A673 (cell line): ENCODE results near the gene CAND1. TPM values are rescaled to one million over a fixed set of nuclear protein-coding genes. Genes with fewer than 3 reads are reported as not detected.

Experiments
- BruUV-seq: library from RNA; stranded (reverse); fragments of 400-500 nt; replicated peaks from 2 replicates; lab custom pipeline; 2021; lab: Mats Ljungman, UMichigan
- CTCF ChIA-PET: fragments of 300-600 bp; sonication (Branson Sonifier 250); formaldehyde crosslinking; loops from one replicate; lab custom pipeline; 2022; ENCODE audit warnings: antibody characterized with exemption; lab: Charles Lee
- POLR2A ChIA-PET: fragments of 300-600 bp; sonication (Branson Sonifier 250); formaldehyde crosslinking; loops from one replicate; lab custom pipeline; 2022; ENCODE audit warnings: antibody characterized with exemption; ENCODE audit not compliant: low non-redundant PET; lab: Charles Lee
- DNase-seq: peaks from one replicate; pipeline ENCODE4 v3.0.0-alpha.2; 2015; ENCODE audit warnings: low spot score
- H3K27ac ChIP-seq: fragments of 200-600 bp; sonication (generic); 2 replicates; pipeline ENCODE4 v1.5.1; 2016; ENCODE audit warnings: mixed run types, low read depth, mild to moderate bottlenecking, mixed read lengths, antibody characterized with exemption, low read length; ENCODE audit not compliant: poor library complexity, severe bottlenecking
- H3K27me3 ChIP-seq: fragments of 200-600 bp; sonication (generic); replicated peaks from 2 replicates; pipeline ENCODE4 v1.6.1; 2017; ENCODE audit warnings: mixed run types, low read depth, mild to moderate bottlenecking, mixed read lengths, antibody characterized with exemption, low read length; ENCODE audit not compliant: insufficient read depth, poor library complexity
- H3K36me3 ChIP-seq: fragments of 200-600 bp; sonication (generic); 2 replicates; pipeline ENCODE4 v1.6.1; 2016; ENCODE audit warnings: mixed run types, mild to moderate bottlenecking, mixed read lengths, antibody characterized with exemption, low read length; ENCODE audit not compliant: insufficient read depth, poor library complexity, severe bottlenecking
- H3K4me1 ChIP-seq: fragments of 200-600 bp; sonication (generic); 2 replicates; pipeline ENCODE4 v1.6.1; 2017; ENCODE audit warnings: mixed run types, mild to moderate bottlenecking, mixed read lengths, antibody characterized with exemption, low read length; ENCODE audit not compliant: insufficient read depth, poor library complexity, severe bottlenecking
- H3K4me3 ChIP-seq: fragments of 200-600 bp; sonication (generic); 2 replicates; pipeline ENCODE4 v1.5.1; 2016; ENCODE audit warnings: low read depth, mixed run types, mild to moderate bottlenecking, mixed read lengths, low read length; ENCODE audit not compliant: poor library complexity, severe bottlenecking
- H3K9me3 ChIP-seq: fragments of 200-600 bp; sonication (generic); 2 replicates; pipeline ENCODE4 v1.6.1; 2016; ENCODE audit warnings: mixed run types, low read depth, mild to moderate bottlenecking, mixed read lengths, antibody characterized with exemption, low read length; ENCODE audit not compliant: poor library complexity, severe bottlenecking
- EZH2 ChIP-seq: fragments of 200-600 bp; sonication (generic); IDR thresholded peaks from 2 replicates; pipeline ENCODE4 v1.6.1; 2017; ENCODE audit warnings: borderline replicate concordance, low read depth, mild to moderate bottlenecking, mixed read lengths, antibody characterized with exemption, low read length; ENCODE audit not compliant: poor library complexity, severe bottlenecking
- intact Hi-C: fragments of 100-400 bp; cut with micrococcal nuclease; formaldehyde crosslinking; loops from one replicate; pipeline ENCODE4 v1.10.0; 2022; ENCODE audit not compliant: unreplicated experiment
- total RNA-seq: library from RNA; stranded (reverse); gene quantifications from 2 replicates; pipeline ENCODE4 v1.2.3, GENCODE V29; 2021
- TF ChIP-seq, protein P1 (sequence below): fragments of 300-800, 200-600 bp; sonication (generic); conservative IDR thresholded peaks from 2 replicates; pipeline ENCODE4 v1.5.1; 2017; ENCODE audit warnings: low read depth, mild to moderate bottlenecking, antibody characterized with exemption, low read length, moderate library complexity, mixed read lengths

Gene CAND1
- total RNA-seq, 1 experiment from 2014 or later, result 195 TPM

DNA sequence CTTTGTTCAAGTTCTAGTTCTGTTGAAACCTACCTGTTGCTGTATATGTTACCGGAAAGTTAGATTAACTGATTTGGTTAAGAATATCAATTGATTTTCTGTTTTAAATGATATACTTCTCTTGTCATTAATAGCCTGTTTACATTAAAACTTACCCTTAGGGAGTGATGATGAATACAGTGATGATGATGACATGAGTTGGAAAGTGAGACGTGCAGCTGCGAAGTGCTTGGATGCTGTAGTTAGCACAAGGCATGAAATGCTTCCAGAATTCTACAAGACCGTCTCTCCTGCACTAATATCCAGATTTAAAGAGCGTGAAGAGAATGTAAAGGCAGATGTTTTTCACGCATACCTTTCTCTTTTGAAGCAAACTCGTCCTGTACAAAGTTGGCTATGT is 33.0 kb downstream of the CAND1 start:
- no peaks in the 10 kb centered on the region for H3K4me1 ChIP-seq
- POLR2A ChIA-PET, result no interaction called here
- no TSS peak for BruUV-seq
- no peak overlapping the region for H3K4me3 ChIP-seq
- H3K27ac ChIP-seq, result no peak overlapping the region
- no peak for DNase-seq
- intact Hi-C loops, result no loop called here
- CTCF ChIA-PET, result no interaction called here
- peaks cover 69% of the 10 kb centered on the region for H3K36me3 ChIP-seq
- TF ChIP-seq, protein P1, sequence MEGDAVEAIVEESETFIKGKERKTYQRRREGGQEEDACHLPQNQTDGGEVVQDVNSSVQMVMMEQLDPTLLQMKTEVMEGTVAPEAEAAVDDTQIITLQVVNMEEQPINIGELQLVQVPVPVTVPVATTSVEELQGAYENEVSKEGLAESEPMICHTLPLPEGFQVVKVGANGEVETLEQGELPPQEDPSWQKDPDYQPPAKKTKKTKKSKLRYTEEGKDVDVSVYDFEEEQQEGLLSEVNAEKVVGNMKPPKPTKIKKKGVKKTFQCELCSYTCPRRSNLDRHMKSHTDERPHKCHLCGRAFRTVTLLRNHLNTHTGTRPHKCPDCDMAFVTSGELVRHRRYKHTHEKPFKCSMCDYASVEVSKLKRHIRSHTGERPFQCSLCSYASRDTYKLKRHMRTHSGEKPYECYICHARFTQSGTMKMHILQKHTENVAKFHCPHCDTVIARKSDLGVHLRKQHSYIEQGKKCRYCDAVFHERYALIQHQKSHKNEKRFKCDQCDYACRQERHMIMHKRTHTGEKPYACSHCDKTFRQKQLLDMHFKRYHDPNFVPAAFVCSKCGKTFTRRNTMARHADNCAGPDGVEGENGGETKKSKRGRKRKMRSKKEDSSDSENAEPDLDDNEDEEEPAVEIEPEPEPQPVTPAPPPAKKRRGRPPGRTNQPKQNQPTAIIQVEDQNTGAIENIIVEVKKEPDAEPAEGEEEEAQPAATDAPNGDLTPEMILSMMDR, result no peak
- no peak for TF ChIP-seq EZH2
- no peaks in the 10 kb centered on the region for H3K27me3 ChIP-seq
- no peaks in the 10 kb centered on the region for H3K9me3 ChIP-seq

DNA sequence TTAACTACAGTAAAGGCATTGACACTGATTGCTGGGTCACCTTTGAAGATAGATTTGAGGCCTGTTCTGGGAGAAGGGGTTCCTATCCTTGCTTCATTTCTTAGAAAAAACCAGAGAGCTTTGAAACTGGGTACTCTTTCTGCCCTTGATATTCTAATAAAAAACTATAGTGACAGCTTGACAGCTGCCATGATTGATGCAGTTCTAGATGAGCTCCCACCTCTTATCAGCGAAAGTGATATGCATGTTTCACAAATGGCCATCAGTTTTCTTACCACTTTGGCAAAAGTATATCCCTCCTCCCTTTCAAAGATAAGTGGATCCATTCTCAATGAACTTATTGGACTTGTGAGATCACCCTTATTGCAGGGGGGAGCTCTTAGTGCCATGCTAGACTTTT is 36.4 kb downstream of the CAND1 start:
- intact Hi-C loops, result no loop called here
- H3K36me3 ChIP-seq, result peaks cover 79% of the 10 kb centered on the region
- ChIA-PET CTCF (no interaction called here), POLR2A (no interaction called here)
- DNase-seq, result no peak
- no peak for TF ChIP-seq EZH2
- TF ChIP-seq, protein P1, result no peak
- no peak overlapping the region for H3K27ac ChIP-seq
- no peaks in the 10 kb centered on the region for H3K27me3 ChIP-seq
- H3K4me3 ChIP-seq, result no peak overlapping the region
- no TSS peak for BruUV-seq
- no peaks in the 10 kb centered on the region for H3K9me3 ChIP-seq
- no peaks in the 10 kb centered on the region for H3K4me1 ChIP-seq

DNA sequence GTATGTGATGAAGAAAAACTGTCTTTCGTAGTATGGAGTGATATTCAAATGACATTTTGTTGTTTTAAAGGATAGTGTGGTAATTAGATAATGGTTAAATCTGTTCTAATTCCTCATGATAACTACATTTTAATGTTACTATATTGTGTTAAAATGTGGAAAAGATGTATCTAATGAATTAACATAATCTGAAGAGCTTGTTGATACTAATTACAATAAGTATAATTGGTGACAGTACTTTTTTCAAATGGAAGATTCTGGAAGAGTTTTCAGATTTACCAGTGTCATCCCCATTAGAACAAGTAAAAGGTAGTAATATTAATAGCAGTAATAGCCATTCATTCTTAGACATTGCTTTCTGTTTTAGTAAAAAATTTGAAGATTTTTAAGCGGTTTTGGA is 37.6 kb downstream of the CAND1 start:
- Histone ChIP-seq H3K27ac (no peak overlapping the region), H3K36me3 (peaks cover 88% of the 10 kb centered on the region), H3K4me1 (no peaks in the 10 kb centered on the region), H3K9me3 (no peaks in the 10 kb centered on the region), H3K27me3 (no peaks in the 10 kb centered on the region), H3K4me3 (no peak overlapping the region)
- DNase-seq, result no peak
- no TSS peak for BruUV-seq
- intact Hi-C loops, result no loop called here
- ChIA-PET CTCF (no interaction called here), POLR2A (no interaction called here)
- TF ChIP-seq, protein P1, result no peak
- TF ChIP-seq EZH2, result no peak
